ENCODE measurements around the gene CAPN5. TPM values are rescaled to one million over a fixed set of nuclear protein-coding genes. Genes with fewer than 3 reads are reported as not detected.

CAPN5 gene
- total and polyA plus RNA-seq, 2 of the 13 experiments (the other 11 are each of a cell fraction or from before 2014, with no cell fraction given): 0.27 to 1.2 TPM

- TF ChIP-seq CSRNP1 (CRISPR knock-in tag; IDR thresholded peaks at IDR 0.05) (no peak), RARA (CRISPR knock-in tag; IDR thresholded peaks at IDR 0.05) (no peak), THAP8 (CRISPR knock-in tag; IDR thresholded peaks at IDR 0.05; ENCODE audit: borderline replicate concordance) (no peak), ZNF446 (CRISPR knock-in tag; IDR thresholded peaks at IDR 0.05) (no peak), BATF2 (CRISPR knock-in tag; IDR thresholded peaks at IDR 0.05) (no peak), GZF1 (CRISPR knock-in tag; IDR thresholded peaks at IDR 0.05) (no peak), RELA (CRISPR knock-in tag; IDR thresholded peaks at IDR 0.05) (no peak), ZNF772 (CRISPR knock-in tag; IDR thresholded peaks at IDR 0.05) (no peak)
Observed at GRCh38 chr11:77118086-77118485, 51.3 kb downstream of the CAPN5 start (continued).

- intact Hi-C loops (cut with micrococcal nuclease; ENCODE audit: unreplicated experiment): no loop called here
- no peaks in the 10 kb centered on the region for H3K36me3 ChIP-seq (replicated peaks in 1 of 2; ENCODE audit: control insufficient read depth in 1 of 2, insufficient read depth in 2 of 2, low read length in 2 of 2)
- H3K27ac ChIP-seq (ENCODE audit: extremely low read length, insufficient read depth, low read length): no peak overlapping the region
- H3K4me3 ChIP-seq (replicated peaks in 1 of 3; ENCODE audit: insufficient read depth in 1 of 3, low read depth in 2 of 3, low read length in 3 of 3): no peak overlapping the region
- FAIRE-seq (no peak), DNase-seq (ENCODE audit: low spot score) (no peak), ATAC-seq (no peak)
- H3K9ac ChIP-seq (ENCODE audit: insufficient read depth, low read depth, low read length): no peak overlapping the region
- no peaks in the 10 kb centered on the region for H3K79me2 ChIP-seq (ENCODE audit: insufficient read depth, low read length)
- no peak overlapping the region for H2AFZ ChIP-seq (ENCODE audit: low read length)
- no peaks in the 10 kb centered on the region for H3K9me3 ChIP-seq (ENCODE audit: low read length)
- ChIA-PET POLR2A (no interaction called here), CTCF (ENCODE audit: low intra/inter-chr PET ratio, low total read pairs) (no interaction called here)
- WGBS (ENCODE audit: low lambda C conversion rate): 71% methylated on average over 9 of the region's 12 CpGs
- H3K4me1 ChIP-seq (ENCODE audit: insufficient read depth, low read length): no peaks in the 10 kb centered on the region
- in situ Hi-C loops (cut with HindIII; ENCODE audit: extremely low pct_ligation_motif_present, low pct_unique_long_range_greater_than_20kb): no loop called here
- no peak overlapping the region for H3K4me2 ChIP-seq (ENCODE audit: low read depth, low read length)
- no TSS peak for BruUV-seq (replicated peaks)
- peaks cover 0 to 4% of the 10 kb centered on the region in 2 experiments; a peak in 1 of 5 replicates for H3K27me3 ChIP-seq (ENCODE audit: control insufficient read depth in 1 of 2, insufficient read depth in 2 of 2, low read length in 2 of 2)
- no peak for TF ChIP-seq ZNF292 (CRISPR knock-in tag; IDR thresholded peaks at IDR 0.05; ENCODE audit: borderline replicate concordance, low read depth)
- TF ChIP-seq NCOR1 (IDR thresholded peaks at IDR 0.05; ENCODE audit: borderline replicate concordance, low read length): no peak
- no peak for TF ChIP-seq NAIF1 (CRISPR knock-in tag; IDR thresholded peaks at IDR 0.05; ENCODE audit: borderline replicate concordance)
- no peak for TF ChIP-seq ZNF556 (CRISPR knock-in tag; IDR thresholded peaks at IDR 0.05; ENCODE audit: borderline replicate concordance)
- TF ChIP-seq ATF7-NPFF (CRISPR knock-in tag; IDR thresholded peaks at IDR 0.05; ENCODE audit: low read depth): no peak
- TF ChIP-seq POLR2AphosphoS5 (IDR thresholded peaks at IDR 0.05; ENCODE audit: low read depth, low read length): no peak
- H4K20me1 ChIP-seq (ENCODE audit: insufficient read depth, low read length): no peaks in the 10 kb centered on the region
Observed at GRCh38 chr11:77118971-77119370, 52.2 kb downstream of the CAPN5 start.

Data from HepG2 (cell line).